Fibroblast of villous mesenchyme (primary cell): ENCODE data around the gene FBXO9. TPM values are rescaled to one million over a fixed set of nuclear protein-coding genes. Genes with fewer than 3 reads are reported as not detected.

Experiments
- DNase-seq: peaks from one replicate; pipeline ENCODE4 v3.0.0-alpha.2; 2010; ENCODE audit warnings: low read depth
- H3K4me3 ChIP-seq: 2 replicates; pipeline ENCODE4 v1.5.1; 2011; ENCODE audit warnings: low read depth, mild to moderate bottlenecking, low read length
- total RNA-seq: library from RNA; depleted of rRNA; stranded (reverse); fragments of >200 nt; gene quantifications from 2 replicates; pipeline ENCODE4 v1.2.3, GENCODE V29; 2012
- TF ChIP-seq, protein P1 (sequence below): IDR thresholded peaks from 2 replicates; pipeline ENCODE4 v1.5.1; 2012; ENCODE audit warnings: low read depth, mild to moderate bottlenecking, low read length; ENCODE audit not compliant: insufficient read depth

The FBXO9 gene
- total RNA-seq, 1 donor, result 55.3 TPM

DNA sequence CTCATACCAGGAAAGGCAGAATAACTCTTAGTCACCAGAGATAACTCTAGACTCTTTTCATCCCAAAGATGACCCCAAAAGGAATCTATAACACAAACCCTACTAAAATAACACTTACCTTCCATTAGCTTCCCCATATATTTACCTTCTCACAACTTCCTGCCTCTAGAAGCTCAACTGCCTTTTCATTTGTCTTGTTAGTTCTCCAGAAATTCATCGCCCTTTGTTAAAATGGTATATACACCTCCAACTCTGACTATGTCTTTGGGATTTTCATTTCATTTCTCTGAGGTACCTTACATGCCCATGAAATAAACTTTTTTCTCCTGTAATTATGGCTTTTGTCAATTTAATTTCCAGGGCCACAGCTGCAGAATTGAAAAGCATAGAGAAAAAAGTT is 49.9 kb downstream of the FBXO9 start:
- no peak for DNase-seq
- no peak overlapping the region for H3K4me3 ChIP-seq
- TF ChIP-seq, protein P1, sequence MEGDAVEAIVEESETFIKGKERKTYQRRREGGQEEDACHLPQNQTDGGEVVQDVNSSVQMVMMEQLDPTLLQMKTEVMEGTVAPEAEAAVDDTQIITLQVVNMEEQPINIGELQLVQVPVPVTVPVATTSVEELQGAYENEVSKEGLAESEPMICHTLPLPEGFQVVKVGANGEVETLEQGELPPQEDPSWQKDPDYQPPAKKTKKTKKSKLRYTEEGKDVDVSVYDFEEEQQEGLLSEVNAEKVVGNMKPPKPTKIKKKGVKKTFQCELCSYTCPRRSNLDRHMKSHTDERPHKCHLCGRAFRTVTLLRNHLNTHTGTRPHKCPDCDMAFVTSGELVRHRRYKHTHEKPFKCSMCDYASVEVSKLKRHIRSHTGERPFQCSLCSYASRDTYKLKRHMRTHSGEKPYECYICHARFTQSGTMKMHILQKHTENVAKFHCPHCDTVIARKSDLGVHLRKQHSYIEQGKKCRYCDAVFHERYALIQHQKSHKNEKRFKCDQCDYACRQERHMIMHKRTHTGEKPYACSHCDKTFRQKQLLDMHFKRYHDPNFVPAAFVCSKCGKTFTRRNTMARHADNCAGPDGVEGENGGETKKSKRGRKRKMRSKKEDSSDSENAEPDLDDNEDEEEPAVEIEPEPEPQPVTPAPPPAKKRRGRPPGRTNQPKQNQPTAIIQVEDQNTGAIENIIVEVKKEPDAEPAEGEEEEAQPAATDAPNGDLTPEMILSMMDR, result no peak

DNA sequence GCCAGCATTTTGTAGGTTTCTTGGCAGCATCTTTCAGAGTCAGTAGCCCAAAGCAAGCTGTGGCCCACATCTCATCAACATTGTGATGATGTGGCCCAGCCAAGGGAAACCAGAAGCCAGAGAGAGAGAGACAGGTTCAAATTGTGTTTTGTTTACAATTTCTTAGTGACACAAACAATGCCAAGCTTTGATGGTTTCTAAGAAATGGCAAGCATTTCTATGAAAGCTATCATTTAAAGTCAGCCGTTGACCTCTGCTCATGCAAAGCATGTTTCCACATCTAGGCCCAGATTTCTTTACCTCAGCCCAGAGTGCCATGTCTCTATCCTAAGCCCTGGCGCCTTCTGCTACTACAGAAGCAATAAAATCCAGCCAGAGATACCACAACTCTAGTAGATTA is 50.5 kb downstream of the FBXO9 start:
- TF ChIP-seq, protein P1, result no peak
- no peak for DNase-seq
- no peak overlapping the region for H3K4me3 ChIP-seq

DNA sequence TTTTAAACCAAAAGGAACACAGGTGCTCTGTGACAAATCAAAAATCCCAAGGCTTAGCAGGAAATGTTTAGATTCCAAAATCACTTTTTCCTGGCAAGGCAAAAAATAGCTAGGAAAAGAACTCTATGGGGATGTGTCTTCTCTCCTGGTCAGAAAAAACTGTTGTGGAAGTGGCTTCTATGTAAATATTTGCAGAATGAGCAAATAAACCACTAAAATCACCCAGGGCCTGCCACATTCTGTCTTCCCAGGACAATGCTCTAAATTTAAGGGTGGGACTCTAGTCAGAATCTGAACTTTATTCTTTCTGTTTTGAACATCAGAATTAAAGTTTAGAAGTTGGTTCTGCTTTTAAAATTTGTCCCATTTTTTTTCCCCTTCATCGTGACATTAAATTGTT is 54.1 kb downstream of the FBXO9 start:
- TF ChIP-seq, protein P1, result no peak
- DNase-seq, result peak; percentile 12
- no peak overlapping the region for H3K4me3 ChIP-seq

DNA sequence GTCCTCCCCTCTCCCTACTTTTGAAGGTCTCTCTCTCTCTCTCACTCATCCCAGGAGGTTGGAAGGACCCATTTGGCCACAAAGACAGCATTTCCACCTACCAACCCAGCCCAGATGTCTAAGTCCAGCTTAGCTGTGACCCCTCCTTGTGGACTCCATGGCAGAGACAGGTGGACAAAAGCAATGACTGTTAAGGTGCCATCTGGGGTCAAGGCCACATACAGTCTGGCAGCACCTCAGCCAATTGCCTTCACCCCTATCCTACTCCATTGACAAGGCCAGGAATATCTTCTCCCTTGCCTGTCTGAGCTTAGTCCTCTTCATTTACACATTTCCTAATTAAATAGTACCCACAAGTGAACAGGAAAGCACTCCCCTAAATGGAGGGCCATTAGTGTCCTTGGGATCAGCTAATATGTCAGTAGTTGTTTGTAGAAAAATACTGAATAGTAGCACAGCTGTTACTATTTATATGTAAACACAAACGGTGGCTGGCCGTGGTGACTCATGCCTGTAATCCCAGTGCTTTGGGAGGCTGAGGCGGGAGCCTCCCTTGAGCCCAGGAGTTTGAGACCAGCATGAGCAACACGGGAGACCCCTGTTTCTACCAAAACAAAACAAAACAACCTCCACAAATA is 54.7 kb downstream of the FBXO9 start:
- H3K4me3 ChIP-seq, result no peak overlapping the region
- TF ChIP-seq, protein P1, result no peak
- peak; percentile 75 for DNase-seq

DNA sequence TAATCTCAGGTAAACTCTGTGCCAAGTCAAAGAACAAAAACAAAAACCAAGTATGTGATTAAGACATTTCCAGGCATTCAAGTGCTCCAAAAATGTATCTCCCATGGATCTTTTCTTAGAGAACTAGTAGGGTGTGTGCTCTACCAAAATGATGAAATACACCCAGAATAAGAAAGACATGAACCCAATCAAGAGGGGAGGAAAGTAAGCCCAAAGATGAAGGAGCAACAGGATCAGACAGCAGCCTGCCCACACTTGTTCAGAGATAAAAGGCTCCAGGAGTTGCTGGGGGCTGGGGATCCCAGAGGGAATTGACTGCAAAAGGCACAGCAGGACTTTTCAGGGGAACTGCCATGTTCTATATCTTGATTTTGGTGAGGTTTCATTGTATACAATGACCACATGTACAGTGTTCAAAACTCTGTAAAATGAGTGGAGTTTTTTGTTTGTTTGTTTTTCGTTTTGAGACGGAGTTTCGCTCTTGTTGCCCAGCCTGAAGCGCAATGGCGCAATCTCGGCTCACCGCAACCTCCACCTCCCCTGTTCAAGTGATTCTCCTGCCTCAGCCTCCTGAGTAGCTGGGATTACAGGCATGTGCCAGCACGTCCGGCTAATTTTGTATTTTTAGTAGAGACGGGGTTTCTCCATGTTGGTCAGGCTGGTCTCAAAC is 59.1 kb downstream of the FBXO9 start:
- no peak for DNase-seq
- H3K4me3 ChIP-seq, result no peak overlapping the region
- TF ChIP-seq, protein P1, result no peak

DNA sequence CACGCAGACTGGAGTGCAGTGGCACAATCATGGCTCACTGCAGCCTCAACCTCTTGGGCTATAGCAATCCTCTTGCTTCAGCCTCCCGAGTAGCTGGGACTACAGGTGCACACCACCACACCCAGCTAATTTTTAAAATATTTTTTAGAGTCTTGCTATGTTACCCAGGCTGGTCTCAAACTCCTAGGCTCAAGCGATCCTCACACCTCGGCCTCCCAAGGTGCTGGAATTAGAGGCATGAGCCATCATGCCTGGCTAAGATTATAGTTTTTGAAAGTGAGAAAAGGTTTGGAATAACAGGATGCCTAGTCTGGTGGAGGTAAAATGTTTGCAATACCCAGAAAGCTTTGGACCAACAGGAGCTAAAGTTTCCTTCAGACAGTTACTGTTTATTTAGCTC is 60.1 kb downstream of the FBXO9 start:
- H3K4me3 ChIP-seq, result no peak overlapping the region
- TF ChIP-seq, protein P1, result no peak
- no peak for DNase-seq
